GM23338 (cell line): ENCODE measurements around the gene PREB. TPM values are rescaled to one million over a fixed set of nuclear protein-coding genes. Genes with fewer than 3 reads are reported as not detected.
A peak's percentile ranks its signal among the peaks of the same experiment; 100 is the strongest.
"Not testable (repeated sequence)": the region's sequence is repeated elsewhere in the genome, so short reads cannot be mapped to it uniquely, and the experiment has no call there.

Source experiments
- ATAC-seq: fragments of 200-7000 bp; cut with Tn5 transposase; 3 replicates; pipeline ENCODE4 v1.9.1; 2020
- DNase-seq: peaks from one replicate; pipeline ENCODE4 v3.0.0-alpha.2; 2015; ENCODE audit warnings: low spot score
- H2AFZ ChIP-seq: fragments of 200-600 bp; sonication (generic); 2 replicates; pipeline ENCODE4 v1.8.0; 2016; ENCODE audit warnings: antibody characterized with exemption, mild to moderate bottlenecking, moderate library complexity
- H3F3A ChIP-seq: fragments of 200-600 bp; sonication (generic); replicated peaks from 2 replicates; pipeline ENCODE4 v1.8.0; 2017; ENCODE audit warnings: antibody characterized with exemption, mixed run types, low read depth
- H3K27ac ChIP-seq: fragments of 200-600 bp; sonication (generic); 2 replicates; pipeline ENCODE4 v1.6.1; 2016; ENCODE audit warnings: low read depth
- H3K27me3 ChIP-seq: fragments of 200-600 bp; sonication (generic); 2 replicates; pipeline ENCODE4 v1.8.0; 2016; ENCODE audit warnings: mild to moderate bottlenecking, mixed run types, moderate library complexity; ENCODE audit not compliant: insufficient read depth
- H3K36me3 ChIP-seq: fragments of 200-600 bp; sonication (generic); 2 replicates; pipeline ENCODE4 v1.8.0; 2016; ENCODE audit warnings: mild to moderate bottlenecking; ENCODE audit not compliant: insufficient read depth
- H3K4me1 ChIP-seq: fragments of 200-600 bp; sonication (generic); 2 replicates; pipeline ENCODE4 v1.8.0; 2016; ENCODE audit warnings: mild to moderate bottlenecking, moderate library complexity; ENCODE audit not compliant: insufficient read depth
- H3K4me2 ChIP-seq: fragments of 200-600 bp; sonication (generic); 2 replicates; pipeline ENCODE4 v1.7.1; 2017; ENCODE audit warnings: mixed run types
- H3K4me3 ChIP-seq: fragments of 200-600 bp; sonication (generic); 2 replicates; pipeline ENCODE4 v1.6.1; 2016; ENCODE audit warnings: mixed run types
- H3K79me2 ChIP-seq: fragments of 200-600 bp; sonication (generic); replicated peaks from 2 replicates; pipeline ENCODE4 v1.8.0; 2017; ENCODE audit warnings: mild to moderate bottlenecking; ENCODE audit not compliant: insufficient read depth
- H3K9me2 ChIP-seq: fragments of 200-600 bp; sonication (generic); 2 replicates; pipeline ENCODE4 v1.8.0; 2017; ENCODE audit not compliant: insufficient read depth
- H4K20me1 ChIP-seq: fragments of 200-600 bp; sonication (generic); replicated peaks from 2 replicates; pipeline ENCODE4 v1.8.0; 2017; ENCODE audit warnings: mild to moderate bottlenecking; ENCODE audit not compliant: insufficient read depth
- H3K27ac Mint-ChIP-seq: 2 replicates; pipeline ENCODE4 v1.8.0; 2020; ENCODE audit warnings: inconsistent platforms, mild to moderate bottlenecking, moderate library complexity, mixed read lengths
- H3K27me3 Mint-ChIP-seq: 3 replicates; pipeline ENCODE4 v1.8.0; 2022; ENCODE audit warnings: low read depth, mild to moderate bottlenecking, moderate library complexity, mixed read lengths, inconsistent platforms; ENCODE audit not compliant: insufficient read depth, poor library complexity
- H3K36me3 Mint-ChIP-seq: 3 replicates; pipeline ENCODE4 v1.8.0; 2021; ENCODE audit warnings: low read depth, mild to moderate bottlenecking, inconsistent platforms, moderate library complexity, mixed read lengths
- H3K4me1 Mint-ChIP-seq: 3 replicates; pipeline ENCODE4 v1.8.0; 2020; ENCODE audit warnings: mild to moderate bottlenecking, inconsistent platforms, mixed read lengths
- H3K4me3 Mint-ChIP-seq: 3 replicates; pipeline ENCODE4 v1.8.0; 2021; ENCODE audit warnings: moderate library complexity, mild to moderate bottlenecking, inconsistent platforms, mixed read lengths
- H3K9me3 Mint-ChIP-seq: 3 replicates; pipeline ENCODE4 v1.8.0; 2020; ENCODE audit warnings: moderate library complexity, mild to moderate bottlenecking, inconsistent platforms, mixed read lengths
- CREB1 ChIP-seq: fragments of 250-450 bp; sonication (Bioruptor Pico); IDR thresholded peaks from 2 replicates; pipeline ENCODE4 v1.5.0; 2020; ENCODE audit warnings: low read depth, mild to moderate bottlenecking, moderate library complexity
- ETS1 ChIP-seq: IDR thresholded peaks from 2 replicates; pipeline ENCODE4 v1.6.1; 2016; ENCODE audit warnings: antibody characterized with exemption
- EZH2 ChIP-seq: fragments of 200-600 bp; sonication (generic); IDR thresholded peaks from one replicate; pipeline ENCODE4 v1.8.0; 2017; ENCODE audit warnings: antibody characterized with exemption, mild to moderate bottlenecking, low read depth; ENCODE audit not compliant: unreplicated experiment
- EZH2phosphoT487 ChIP-seq: fragments of 200-600 bp; sonication (generic); IDR thresholded peaks from one replicate; pipeline ENCODE4 v1.8.1; 2018; ENCODE audit warnings: antibody characterized with exemption; ENCODE audit not compliant: unreplicated experiment
- NANOG ChIP-seq: IDR thresholded peaks from 2 replicates; pipeline ENCODE4 v1.6.1; 2016; ENCODE audit warnings: antibody characterized with exemption, borderline replicate concordance
- STAT1 ChIP-seq: IDR thresholded peaks from one replicate; pipeline ENCODE4 v1.6.1; 2016; ENCODE audit warnings: antibody characterized with exemption; ENCODE audit not compliant: unreplicated experiment
- ZNF114 ChIP-seq: fragments of 250-450 bp; sonication (Bioruptor Pico); IDR thresholded peaks from 2 replicates; pipeline ENCODE4 v1.5.0; 2020; ENCODE audit warnings: mild to moderate bottlenecking, moderate library complexity
- ZNF331 ChIP-seq: fragments of 250-450 bp; sonication (Bioruptor Pico); IDR thresholded peaks from 2 replicates; pipeline ENCODE4 v1.5.0; 2020; ENCODE audit warnings: low read depth, mild to moderate bottlenecking, moderate library complexity
- polyA plus RNA-seq: library from polyadenylated mRNA; unstranded; fragments of >200 nt; fragmentation: Nextera tagmentation; extraction: Ambion mirVana; gene quantifications from 2 replicates; pipeline ENCODE4 v1.2.1, GENCODE V29; 2016
- total RNA-seq: library from RNA; depleted of rRNA; stranded (reverse); fragments of >200 nt; shearing (Covaris generic); gene quantifications from 2 replicates; pipeline ENCODE4 v1.2.3, GENCODE V29; 2014
- TF ChIP-seq, protein P1 (sequence below): IDR thresholded peaks from one replicate; pipeline ENCODE4 v1.6.1; 2018; ENCODE audit warnings: antibody characterized with exemption; ENCODE audit not compliant: unreplicated experiment
- TF ChIP-seq, protein P2 (sequence below): fragments of 250-450 bp; sonication (Bioruptor Pico); IDR thresholded peaks from 2 replicates; pipeline ENCODE4 v1.5.0; 2020; ENCODE audit warnings: mild to moderate bottlenecking, moderate library complexity

PREB gene
- total and polyA plus RNA-seq, 2 experiments from 2014 or later = 41.2 to 79.7 TPM

- not testable (repeated sequence) for H3K27me3 ChIP-seq, H3K9me3 Mint-ChIP-seq, H3K27me3 Mint-ChIP-seq, ATAC-seq, H3K4me3 ChIP-seq, DNase-seq, H3K4me3 Mint-ChIP-seq, H3K27ac ChIP-seq, H4K20me1 ChIP-seq, H3F3A ChIP-seq, H2AFZ ChIP-seq, H3K79me2 ChIP-seq, H3K36me3 Mint-ChIP-seq, H3K9me2 ChIP-seq, H3K4me1 Mint-ChIP-seq, H3K4me1 ChIP-seq, H3K36me3 ChIP-seq, H3K4me2 ChIP-seq, H3K27ac Mint-ChIP-seq
These were observed 41.3 kb upstream of the PREB start for GRCh38 chr2:27175781-27176180.

- Mint-ChIP-seq H3K27me3 (no peaks in the 10 kb centered on the region), H3K4me3 (no peak overlapping the region), H3K27ac (no peak overlapping the region), H3K4me1 (peaks cover 3% of the 10 kb centered on the region; the same call in 1 of the 3 replicates), H3K9me3 (no peaks in the 10 kb centered on the region), H3K36me3 (no peaks in the 10 kb centered on the region)
- Histone ChIP-seq H3K4me3 (no peak overlapping the region), H3K9me2 (no peaks in the 10 kb centered on the region), H3K36me3 (no peaks in the 10 kb centered on the region), H3K4me2 (no peak overlapping the region), H3K4me1 (no peaks in the 10 kb centered on the region), H4K20me1 (no peaks in the 10 kb centered on the region), H2AFZ (peak overlapping the region; percentile 26; the same call in 1 of the 2 replicates), H3K27ac (no peak overlapping the region), H3K79me2 (no peaks in the 10 kb centered on the region), H3K27me3 (no peaks in the 10 kb centered on the region), H3F3A (no peaks in the 10 kb centered on the region)
- ATAC-seq (no peak), DNase-seq (no peak)
- TF ChIP-seq, protein P1, sequence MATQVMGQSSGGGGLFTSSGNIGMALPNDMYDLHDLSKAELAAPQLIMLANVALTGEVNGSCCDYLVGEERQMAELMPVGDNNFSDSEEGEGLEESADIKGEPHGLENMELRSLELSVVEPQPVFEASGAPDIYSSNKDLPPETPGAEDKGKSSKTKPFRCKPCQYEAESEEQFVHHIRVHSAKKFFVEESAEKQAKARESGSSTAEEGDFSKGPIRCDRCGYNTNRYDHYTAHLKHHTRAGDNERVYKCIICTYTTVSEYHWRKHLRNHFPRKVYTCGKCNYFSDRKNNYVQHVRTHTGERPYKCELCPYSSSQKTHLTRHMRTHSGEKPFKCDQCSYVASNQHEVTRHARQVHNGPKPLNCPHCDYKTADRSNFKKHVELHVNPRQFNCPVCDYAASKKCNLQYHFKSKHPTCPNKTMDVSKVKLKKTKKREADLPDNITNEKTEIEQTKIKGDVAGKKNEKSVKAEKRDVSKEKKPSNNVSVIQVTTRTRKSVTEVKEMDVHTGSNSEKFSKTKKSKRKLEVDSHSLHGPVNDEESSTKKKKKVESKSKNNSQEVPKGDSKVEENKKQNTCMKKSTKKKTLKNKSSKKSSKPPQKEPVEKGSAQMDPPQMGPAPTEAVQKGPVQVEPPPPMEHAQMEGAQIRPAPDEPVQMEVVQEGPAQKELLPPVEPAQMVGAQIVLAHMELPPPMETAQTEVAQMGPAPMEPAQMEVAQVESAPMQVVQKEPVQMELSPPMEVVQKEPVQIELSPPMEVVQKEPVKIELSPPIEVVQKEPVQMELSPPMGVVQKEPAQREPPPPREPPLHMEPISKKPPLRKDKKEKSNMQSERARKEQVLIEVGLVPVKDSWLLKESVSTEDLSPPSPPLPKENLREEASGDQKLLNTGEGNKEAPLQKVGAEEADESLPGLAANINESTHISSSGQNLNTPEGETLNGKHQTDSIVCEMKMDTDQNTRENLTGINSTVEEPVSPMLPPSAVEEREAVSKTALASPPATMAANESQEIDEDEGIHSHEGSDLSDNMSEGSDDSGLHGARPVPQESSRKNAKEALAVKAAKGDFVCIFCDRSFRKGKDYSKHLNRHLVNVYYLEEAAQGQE = no peak
- TF ChIP-seq, protein P2, sequence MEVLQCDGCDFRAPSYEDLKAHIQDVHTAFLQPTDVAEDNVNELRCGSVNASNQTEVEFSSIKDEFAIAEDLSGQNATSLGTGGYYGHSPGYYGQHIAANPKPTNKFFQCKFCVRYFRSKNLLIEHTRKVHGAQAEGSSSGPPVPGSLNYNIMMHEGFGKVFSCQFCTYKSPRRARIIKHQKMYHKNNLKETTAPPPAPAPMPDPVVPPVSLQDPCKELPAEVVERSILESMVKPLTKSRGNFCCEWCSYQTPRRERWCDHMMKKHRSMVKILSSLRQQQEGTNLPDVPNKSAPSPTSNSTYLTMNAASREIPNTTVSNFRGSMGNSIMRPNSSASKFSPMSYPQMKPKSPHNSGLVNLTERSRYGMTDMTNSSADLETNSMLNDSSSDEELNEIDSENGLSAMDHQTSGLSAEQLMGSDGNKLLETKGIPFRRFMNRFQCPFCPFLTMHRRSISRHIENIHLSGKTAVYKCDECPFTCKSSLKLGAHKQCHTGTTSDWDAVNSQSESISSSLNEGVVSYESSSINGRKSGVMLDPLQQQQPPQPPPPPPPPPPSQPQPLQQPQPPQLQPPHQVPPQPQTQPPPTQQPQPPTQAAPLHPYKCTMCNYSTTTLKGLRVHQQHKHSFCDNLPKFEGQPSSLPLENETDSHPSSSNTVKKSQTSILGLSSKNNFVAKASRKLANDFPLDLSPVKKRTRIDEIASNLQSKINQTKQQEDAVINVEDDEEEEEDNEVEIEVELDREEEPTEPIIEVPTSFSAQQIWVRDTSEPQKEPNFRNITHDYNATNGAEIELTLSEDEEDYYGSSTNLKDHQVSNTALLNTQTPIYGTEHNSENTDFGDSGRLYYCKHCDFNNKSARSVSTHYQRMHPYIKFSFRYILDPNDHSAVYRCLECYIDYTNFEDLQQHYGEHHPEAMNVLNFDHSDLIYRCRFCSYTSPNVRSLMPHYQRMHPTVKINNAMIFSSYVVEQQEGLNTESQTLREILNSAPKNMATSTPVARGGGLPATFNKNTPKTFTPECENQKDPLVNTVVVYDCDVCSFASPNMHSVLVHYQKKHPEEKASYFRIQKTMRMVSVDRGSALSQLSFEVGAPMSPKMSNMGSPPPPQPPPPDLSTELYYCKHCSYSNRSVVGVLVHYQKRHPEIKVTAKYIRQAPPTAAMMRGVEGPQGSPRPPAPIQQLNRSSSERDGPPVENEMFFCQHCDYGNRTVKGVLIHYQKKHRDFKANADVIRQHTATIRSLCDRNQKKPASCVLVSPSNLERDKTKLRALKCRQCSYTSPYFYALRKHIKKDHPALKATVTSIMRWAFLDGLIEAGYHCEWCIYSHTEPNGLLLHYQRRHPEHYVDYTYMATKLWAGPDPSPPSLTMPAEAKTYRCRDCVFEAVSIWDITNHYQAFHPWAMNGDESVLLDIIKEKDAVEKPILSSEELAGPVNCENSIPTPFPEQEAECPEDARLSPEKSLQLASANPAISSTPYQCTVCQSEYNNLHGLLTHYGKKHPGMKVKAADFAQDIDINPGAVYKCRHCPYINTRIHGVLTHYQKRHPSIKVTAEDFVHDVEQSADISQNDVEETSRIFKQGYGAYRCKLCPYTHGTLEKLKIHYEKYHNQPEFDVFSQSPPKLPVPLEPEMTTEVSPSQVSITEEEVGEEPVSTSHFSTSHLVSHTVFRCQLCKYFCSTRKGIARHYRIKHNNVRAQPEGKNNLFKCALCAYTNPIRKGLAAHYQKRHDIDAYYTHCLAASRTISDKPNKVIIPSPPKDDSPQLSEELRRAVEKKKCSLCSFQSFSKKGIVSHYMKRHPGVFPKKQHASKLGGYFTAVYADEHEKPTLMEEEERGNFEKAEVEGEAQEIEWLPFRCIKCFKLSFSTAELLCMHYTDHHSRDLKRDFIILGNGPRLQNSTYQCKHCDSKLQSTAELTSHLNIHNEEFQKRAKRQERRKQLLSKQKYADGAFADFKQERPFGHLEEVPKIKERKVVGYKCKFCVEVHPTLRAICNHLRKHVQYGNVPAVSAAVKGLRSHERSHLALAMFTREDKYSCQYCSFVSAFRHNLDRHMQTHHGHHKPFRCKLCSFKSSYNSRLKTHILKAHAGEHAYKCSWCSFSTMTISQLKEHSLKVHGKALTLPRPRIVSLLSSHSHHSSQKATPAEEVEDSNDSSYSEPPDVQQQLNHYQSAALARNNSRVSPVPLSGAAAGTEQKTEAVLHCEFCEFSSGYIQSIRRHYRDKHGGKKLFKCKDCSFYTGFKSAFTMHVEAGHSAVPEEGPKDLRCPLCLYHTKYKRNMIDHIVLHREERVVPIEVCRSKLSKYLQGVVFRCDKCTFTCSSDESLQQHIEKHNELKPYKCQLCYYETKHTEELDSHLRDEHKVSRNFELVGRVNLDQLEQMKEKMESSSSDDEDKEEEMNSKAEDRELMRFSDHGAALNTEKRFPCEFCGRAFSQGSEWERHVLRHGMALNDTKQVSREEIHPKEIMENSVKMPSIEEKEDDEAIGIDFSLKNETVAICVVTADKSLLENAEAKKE (CRISPR knock-in tag) = no peak
- TF ChIP-seq EZH2phosphoT487 (no peak), NANOG (no peak), ZNF331 (CRISPR knock-in tag) (no peak), CREB1 (no peak), EZH2 (no peak), ZNF114 (CRISPR knock-in tag) (no peak), STAT1 (no peak), ETS1 (no peak)
These were observed 40.9 kb upstream of the PREB start for GRCh38 chr2:27175330-27175729.
